Stimulated activated CD8-positive, alpha-beta memory T cell treated with anti-CD3 and anti-CD28 coated beads, Interleukin-15, amount 100 ng/mL, for 1 hour (primary cell): ENCODE measurements around the gene SERPINB13.

ENCODE experiments used
- DNase-seq: peaks from one replicate; pipeline ENCODE4 v3.0.0-alpha.2; 2020; ENCODE audit warnings: low read depth

The SERPINB13 gene

GRCh38 chr18:63648241-63648640 lies 61.1 kb downstream of the SERPINB13 start:
- no peak for DNase-seq
